Measurements from ENCODE around the gene ISCA1.
"Not testable (repeated sequence)": the region's sequence is repeated elsewhere in the genome, so short reads cannot be mapped to it uniquely, and the experiment has no call there.

ISCA1 gene
- total RNA-seq: 42.0 to 81.4 (median 51.9) reads per million in 4 donors

DNA sequence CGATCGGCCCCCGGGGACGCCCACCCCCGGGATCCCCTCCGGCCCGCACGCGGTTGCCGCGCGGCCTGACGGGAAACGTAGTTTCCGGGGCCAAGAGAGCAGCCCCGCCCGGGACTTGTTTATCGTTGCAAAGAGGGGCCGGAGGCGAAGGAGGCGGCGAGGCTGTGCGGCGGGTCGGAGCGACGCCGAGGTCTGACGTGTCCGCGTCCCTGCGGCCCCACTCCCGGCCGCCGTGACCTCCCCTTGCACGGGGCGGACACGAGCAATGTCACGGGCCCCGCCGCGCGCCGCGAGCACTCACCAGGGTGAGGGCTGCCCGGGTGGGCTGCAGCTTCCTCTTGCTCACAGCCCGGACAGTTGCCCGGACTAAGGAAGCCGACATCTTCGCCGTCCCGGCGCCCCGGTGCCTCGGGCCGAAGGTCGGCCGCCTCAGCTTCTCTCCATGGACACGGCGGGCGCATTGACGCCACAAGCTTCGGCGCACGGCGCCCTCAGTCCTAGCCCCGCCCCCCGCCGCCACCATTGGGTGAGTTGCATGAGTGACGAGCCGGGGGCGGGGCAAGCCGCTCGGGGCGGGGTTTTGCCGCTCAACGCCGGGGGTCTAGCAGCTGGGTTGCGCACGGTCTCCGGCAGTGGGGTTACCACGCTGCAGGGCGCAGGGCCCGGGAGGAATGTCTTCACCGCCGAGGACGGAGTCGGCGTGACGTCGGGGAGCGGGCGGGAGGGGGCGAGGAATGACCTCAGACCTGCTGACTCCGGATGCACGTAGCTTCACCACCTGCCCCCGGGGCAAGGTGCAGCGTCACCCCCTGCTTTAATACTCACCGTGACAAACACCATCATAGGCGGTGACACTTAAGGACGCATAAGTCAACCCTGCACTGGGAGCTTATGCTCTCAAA lies at the start of gene ISCA1:
ISCA1 (minus strand) TSS at position 462 of the 902 bp plus-strand sequence; CDS start at position 382, 80 bp downstream.
- peak; percentile 93 to 99 (median 98) for DNase-seq

DNA sequence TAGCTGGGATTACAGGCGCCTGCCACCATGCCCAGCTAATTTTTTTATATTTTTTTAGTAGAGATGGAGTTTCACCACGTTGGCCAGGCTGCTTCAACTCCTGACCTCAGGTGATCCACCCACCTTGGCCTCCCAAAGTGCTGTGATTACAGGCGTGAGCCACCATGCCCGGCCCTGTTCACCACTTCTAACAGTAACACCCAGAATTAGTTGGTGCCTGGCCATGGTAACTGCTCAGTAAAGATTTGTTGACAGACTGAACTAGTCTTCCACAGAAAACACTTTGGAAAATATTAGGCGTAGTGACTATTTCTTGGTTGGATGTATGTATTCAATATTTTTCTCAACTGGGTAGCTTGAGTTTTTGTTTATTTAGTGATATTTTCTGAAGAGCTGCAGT lies 47.8 kb upstream of the ISCA1 start:
- DNase-seq: no peak

DNA sequence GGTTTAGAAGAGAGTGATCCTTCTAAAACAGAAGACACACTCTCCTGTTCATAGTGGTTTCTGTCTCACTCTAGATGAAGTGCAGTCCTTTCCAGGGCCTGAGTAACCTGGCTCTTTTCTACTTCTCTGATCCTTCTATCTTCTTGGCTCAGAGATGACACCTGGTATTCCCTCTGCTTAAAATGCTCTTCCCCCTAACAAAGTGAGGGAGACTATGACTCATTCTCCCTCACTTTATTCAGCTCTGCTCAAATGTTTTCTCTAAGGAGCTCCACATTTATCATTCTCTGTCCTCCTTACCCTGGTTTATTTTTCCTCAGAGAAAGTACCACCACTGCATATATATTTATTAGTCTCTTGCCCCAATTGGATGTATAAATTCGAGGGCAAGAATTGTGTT lies 47.3 kb upstream of the ISCA1 start:
- DNase-seq: no peak

GRCh38 chr9:86328156-86328555 lies 45.8 kb upstream of the ISCA1 start:
- DNase-seq: no peak

GRCh38 chr9:86326536-86326935 lies 44.2 kb upstream of the ISCA1 start:
- DNase-seq: no peak

GRCh38 chr9:86324901-86325300 lies 42.6 kb upstream of the ISCA1 start:
- no peak for DNase-seq

DNA sequence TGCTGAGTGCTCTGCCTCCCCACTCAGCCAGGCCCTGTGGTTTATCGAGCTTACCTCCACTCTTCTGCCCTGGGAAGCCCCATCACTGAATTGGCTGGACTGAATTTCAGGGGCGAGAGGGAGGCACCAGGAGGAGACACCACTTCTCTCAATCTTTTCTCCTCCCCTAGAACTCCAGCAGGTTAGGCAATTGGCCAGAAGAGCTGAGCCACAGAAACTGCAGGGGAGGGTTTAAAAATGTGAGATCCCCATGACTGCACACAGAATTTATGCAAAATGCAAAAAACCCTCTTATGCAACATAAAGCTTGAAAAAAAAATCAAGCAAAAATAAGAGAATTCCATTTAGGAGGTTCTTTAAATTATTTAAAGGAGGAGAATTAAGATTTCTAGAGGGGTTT lies 42.0 kb upstream of the ISCA1 start:
- no peak for DNase-seq

DNA sequence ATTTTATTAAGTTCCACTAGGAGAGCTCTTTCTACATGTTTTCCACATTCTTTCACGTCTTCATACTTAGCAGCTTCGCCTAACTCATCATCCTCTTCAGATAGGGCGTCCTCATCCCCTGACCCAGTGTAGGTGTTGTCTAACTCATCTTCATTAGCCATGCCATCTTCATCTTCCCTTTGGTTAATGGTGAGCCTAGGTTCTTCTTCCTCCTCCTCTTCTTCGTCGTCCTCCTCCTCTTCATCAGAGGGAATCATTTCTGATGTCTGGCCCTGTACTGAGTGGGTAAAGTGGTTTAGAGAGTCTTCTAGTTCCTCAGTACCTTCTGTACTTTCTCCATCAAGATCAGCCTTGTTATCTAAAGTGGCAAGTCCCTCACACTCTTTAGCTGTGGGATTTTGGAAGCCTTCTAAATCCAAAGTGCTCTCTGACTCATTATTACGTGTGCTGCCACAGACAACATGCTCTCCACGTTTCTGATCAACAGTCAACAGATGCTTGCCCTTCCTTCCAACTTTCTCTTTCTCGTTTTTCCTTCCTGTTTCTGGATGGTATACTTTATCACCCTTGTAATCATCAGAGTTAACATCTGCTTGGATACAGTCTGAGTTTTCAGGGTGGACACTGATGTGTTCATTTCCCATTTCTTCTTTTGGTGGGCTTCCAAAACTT lies 40.8 kb upstream of the ISCA1 start:
- DNase-seq: no peak

DNA sequence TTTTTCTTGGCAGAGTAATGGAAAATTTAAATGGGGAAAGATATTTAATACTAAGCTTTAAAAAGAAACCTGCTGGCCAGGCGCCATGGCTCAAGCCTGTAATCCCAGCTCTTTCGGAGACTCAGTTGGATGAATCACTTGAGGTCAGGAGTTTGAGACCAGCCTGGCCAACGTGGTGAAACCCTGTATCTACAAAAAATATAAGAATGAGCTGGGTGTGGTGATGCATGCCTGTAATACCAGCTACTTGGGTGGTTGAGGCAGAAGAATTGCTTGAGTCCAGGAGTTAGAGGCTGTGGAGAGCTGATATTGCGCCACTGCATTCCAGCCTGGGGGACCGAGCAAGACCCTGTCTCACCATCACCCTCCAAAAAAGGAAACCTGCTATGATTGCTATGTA lies 39.0 kb upstream of the ISCA1 start:
- no peak for DNase-seq

- DNase-seq: no peak
Measured at GRCh38 chr9:86318187-86318586, 35.8 kb upstream of the ISCA1 start.

- no peak for DNase-seq
Measured at GRCh38 chr9:86315078-86315477, 32.7 kb upstream of the ISCA1 start.

DNA sequence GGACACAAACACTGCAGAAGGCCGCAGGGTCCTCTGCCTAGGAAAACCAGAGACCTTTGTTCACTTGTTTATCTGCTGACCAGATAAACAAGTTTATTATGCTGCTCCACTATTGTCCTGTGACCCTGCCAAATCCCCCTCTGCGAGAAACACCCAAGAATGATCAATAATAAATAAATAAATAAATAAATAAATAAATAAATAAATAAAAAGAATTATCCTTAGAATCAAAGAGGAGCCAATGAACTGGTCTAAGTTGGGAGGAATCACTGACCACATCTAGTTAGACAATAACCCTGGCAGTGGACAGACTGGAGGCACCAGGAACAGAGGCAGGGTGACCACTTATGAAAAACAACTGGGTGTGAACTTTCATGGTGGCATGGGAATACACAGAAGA lies 30.6 kb upstream of the ISCA1 start:
- not testable (repeated sequence) for DNase-seq

DNA sequence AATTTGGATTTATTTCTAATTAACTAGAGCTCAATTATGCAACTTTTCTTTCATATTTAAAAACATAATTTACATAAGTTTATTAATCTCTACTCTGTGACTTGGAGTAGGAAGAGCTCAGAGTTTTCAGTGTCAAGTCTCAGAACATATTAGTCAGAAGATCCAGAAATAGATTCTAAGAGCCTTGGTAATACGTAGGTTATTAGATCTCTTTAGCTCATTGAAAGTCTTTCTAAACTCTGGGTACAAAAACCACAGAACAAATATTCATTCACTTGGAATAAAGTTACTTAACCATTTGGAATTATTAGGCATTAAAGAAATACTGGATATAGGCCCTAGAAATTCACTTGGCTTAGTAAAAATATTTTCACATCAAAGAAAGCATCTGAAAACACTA lies 26.3 kb upstream of the ISCA1 start:
- DNase-seq: no peak

DNA sequence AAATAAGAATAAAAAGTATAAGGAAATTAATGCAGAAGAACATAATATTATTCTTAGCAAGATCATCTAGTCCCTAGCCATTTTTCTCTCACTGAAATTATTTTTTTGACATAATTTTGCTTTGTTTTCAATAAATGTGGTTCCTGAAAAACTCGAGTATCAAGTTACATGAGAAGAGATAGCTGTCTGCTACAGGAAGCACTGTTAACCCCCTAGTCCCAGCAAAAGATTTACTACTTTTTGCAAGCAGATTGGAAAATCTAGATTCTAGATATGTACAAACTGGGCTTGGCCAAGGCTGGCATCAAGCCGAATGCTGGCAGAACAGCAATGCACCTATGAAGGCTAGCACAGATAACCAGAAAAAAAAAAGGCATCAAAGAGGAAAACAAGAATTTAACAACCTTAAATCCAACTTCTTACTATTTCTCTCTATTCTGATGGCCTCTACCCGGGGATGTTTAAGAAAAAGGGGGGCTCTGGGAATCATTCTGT lies 21.9 kb upstream of the ISCA1 start:
- DNase-seq: no peak

DNA sequence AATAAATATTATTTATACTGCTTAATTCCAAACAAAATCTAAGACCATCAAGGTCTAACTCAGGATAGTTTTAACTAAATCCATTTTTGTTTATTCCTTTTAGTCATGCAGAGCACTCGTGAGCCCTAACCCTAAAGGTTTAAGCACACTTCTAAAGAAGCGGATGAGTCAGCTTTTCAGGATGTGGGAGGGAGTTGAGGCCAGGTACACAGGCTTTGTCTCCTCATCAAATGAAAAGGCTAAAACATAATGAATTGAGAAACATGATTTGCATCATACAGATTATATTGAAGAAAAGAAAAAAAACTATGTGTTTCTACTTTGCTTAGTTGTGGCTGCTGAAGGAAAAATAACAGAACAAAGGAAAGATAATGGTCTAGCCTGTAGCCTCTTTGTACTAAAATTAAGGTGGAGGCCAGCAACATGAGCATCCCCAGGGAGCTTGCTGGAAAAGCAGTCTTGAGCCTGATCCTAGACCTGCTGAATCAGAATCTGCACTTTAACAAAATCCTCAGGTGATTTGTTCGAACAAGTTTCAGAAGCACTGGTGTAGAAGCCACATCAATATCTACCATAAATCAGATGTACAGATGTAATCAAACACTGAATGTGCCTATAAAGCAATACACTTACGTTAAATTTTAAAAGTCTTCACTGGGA lies 21.1 kb upstream of the ISCA1 start:
- peak in 3 of 5 donors; percentile 7 to 68 (median 17) for DNase-seq

GRCh38 chr9:86301686-86302085 lies 19.3 kb upstream of the ISCA1 start:
- DNase-seq: no peak

- DNase-seq: no peak
Measured at GRCh38 chr9:86300701-86301100, 18.4 kb upstream of the ISCA1 start.

DNA sequence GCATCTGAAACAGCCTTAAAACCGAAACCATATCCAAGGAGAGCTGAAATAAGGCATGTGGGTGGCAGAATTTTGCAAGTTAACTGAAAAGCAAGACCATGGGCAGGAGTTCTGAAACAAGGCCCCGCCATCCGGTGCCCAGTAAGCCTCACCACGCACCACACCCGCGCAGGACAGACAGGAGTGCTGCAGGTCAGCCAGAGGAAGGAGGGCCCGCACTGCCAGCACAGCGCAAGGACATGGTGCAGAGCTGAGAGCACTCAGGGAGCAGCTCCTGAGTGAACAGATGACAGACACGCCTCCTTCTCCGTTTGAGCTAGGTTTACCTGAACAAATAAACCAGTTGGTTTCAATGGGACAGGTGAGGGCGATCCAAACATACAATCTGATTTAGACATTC lies 16.5 kb upstream of the ISCA1 start:
- no peak for DNase-seq

DNA sequence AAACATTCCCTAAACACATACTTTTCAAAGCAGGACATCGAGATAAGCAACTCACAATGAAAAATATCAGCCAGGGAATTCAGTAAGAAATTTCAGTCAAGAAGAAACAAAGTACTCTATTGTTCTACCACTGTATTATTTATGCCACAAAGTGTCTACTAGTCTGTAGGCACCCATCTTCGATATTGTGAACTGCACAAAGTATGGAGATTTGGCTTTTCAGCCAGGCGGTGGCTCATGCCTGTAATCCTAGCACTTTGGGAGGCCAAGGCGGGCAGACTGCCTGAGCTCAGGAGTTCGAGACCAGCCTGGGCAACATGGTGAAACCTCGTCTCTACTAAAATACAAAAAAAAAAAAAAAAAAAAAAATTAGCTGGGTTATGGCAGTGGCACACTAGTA lies 8.0 kb upstream of the ISCA1 start:
- DNase-seq: not testable (repeated sequence)

DNA sequence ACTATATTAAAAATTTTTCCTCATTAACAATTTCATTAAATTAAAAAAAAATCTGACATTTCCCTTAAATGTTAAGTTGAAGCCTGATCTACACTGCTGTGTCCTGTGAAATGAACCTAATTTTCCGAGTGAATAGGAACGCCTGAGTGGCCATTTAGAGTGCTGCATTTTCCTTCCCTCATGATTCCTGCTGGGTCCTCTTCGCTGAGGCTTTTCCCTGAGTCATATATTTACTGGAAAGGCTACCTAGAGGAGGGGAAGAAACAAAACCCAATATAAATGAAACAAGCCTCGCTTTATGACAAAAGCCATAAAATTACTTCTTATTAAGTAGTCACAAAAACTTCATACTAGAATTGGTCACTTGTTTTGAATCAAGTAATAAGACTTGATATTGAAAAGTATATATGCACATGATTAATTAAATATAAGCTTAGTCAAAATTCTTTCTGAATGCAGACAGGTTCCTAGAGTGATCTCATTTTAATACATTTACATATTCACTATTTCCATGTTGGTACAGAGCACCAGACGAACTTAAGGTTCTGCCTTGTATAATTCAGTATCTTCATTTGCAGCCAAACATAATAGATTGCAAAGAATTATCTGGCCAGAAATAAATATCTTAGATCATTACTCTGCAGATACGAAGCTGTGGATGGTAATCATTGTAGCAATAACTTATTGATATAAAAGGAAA lies 6.3 kb upstream of the ISCA1 start:
- no peak for DNase-seq

- peak in 1 of 5 donors; percentile 19 for DNase-seq
Measured at GRCh38 chr9:86287013-86287412, 4.7 kb upstream of the ISCA1 start.

DNA sequence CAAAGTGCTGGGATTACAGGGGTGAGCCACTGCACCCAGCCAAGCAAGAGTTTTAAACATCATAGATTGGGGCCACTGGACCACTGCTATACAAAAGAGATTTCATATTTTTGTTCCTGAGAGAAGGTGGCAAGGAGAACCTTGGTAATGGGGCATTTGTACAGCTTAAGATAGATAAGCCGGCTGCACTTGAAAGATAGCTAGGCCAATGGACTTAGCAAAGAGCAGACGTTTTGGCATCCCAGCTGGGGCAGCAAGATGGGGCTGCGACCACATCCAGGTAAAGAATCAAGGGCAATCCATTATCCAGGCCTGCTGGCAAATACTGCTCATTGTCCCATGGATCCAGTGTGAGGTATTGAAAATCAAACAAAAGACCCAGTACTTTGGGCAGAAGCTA lies 3.9 kb upstream of the ISCA1 start:
- DNase-seq: no peak

DNA sequence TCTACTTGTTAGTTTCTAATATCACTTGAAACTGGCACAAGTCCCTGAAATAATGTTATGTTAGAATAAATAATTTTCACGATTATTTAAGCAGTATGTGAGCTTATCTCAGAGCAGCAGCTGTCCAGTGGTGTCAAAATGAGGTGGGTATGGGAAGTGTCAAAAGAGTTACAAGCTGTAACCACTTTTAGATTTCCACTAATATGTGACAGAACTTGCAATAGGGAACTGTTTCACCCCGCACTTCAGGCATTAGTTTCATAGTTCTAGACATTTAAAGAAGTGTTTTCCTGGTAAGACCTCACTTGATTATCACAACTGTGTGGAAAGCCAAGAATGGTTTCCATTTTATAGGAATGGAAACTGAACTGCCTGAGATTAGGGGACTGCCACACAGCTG lies 2.9 kb upstream of the ISCA1 start:
- no peak for DNase-seq
